Measurements from ENCODE around the gene ANKRD13D. TPM values are rescaled to one million over a fixed set of nuclear protein-coding genes. Genes with fewer than 3 reads are reported as not detected.

Gene ANKRD13D
- polyA plus RNA-seq, 1 of the 3 experiments (the other 2 are of a cell fraction), result 50.2 TPM

DNA sequence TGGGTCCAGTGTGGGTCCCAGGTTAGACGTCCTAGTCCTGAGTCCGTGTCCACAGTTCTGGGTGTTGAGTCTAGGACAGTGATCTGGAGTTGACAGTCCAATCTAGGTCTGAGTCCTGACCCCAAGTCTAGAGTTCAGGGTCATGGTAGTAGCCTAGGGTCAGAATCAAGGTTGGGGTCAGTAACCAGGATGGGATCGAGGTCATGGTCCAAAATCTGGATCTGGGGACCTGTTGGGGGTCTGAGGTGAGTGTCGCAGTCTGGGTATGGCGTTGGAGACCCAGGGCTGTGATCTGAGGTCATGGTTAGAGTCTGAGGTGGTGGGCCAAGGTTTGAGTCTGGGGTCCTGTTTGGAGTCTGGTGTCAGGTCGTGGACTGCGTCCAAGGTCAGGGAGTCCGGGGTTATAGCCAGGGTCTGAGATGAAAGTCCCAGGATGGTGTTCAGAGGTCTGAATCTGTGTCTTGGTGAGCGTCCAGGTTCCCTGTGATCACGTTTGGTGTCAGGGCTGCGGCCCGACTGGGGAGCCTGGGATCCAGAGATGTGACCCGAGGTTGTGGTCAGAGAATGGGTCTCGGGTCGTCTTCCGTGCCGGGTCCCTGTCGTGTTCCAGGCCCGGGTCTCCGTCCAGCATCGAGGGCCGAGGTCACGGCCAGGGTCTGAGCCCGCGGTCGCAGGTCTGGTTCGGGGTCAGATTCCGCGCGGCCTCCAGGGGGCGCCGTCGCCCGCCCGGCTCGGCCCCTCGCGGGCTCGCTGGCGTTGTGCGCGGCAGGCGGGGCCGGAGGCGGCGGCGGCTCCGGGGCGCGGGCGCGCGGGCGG, 23.3 kb upstream of the ANKRD13D start (continued):
- TF ChIP-seq, protein P1, sequence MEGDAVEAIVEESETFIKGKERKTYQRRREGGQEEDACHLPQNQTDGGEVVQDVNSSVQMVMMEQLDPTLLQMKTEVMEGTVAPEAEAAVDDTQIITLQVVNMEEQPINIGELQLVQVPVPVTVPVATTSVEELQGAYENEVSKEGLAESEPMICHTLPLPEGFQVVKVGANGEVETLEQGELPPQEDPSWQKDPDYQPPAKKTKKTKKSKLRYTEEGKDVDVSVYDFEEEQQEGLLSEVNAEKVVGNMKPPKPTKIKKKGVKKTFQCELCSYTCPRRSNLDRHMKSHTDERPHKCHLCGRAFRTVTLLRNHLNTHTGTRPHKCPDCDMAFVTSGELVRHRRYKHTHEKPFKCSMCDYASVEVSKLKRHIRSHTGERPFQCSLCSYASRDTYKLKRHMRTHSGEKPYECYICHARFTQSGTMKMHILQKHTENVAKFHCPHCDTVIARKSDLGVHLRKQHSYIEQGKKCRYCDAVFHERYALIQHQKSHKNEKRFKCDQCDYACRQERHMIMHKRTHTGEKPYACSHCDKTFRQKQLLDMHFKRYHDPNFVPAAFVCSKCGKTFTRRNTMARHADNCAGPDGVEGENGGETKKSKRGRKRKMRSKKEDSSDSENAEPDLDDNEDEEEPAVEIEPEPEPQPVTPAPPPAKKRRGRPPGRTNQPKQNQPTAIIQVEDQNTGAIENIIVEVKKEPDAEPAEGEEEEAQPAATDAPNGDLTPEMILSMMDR (IDR thresholded peaks at IDR 0.05), result peak; percentile 67
- TF ChIP-seq FOSL2 (IDR thresholded peaks at IDR 0.05; ENCODE audit: borderline replicate concordance, low read depth) (no peak), TCF12 (IDR thresholded peaks at IDR 0.05) (no peak), TEAD4 (IDR thresholded peaks at IDR 0.05; ENCODE audit: borderline replicate concordance, insufficient read depth) (no peak), RXRA (IDR thresholded peaks at IDR 0.05; ENCODE audit: borderline replicate concordance, low read depth) (no peak), GABPA (IDR thresholded peaks at IDR 0.05; ENCODE audit: low read depth) (no peak), ELF1 (IDR thresholded peaks at IDR 0.05) (no peak)
- TF ChIP-seq, protein P2, sequence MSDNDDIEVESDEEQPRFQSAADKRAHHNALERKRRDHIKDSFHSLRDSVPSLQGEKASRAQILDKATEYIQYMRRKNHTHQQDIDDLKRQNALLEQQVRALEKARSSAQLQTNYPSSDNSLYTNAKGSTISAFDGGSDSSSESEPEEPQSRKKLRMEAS (IDR thresholded peaks at IDR 0.05; ENCODE audit: low read depth), result no peak
- TF ChIP-seq, protein P3, sequence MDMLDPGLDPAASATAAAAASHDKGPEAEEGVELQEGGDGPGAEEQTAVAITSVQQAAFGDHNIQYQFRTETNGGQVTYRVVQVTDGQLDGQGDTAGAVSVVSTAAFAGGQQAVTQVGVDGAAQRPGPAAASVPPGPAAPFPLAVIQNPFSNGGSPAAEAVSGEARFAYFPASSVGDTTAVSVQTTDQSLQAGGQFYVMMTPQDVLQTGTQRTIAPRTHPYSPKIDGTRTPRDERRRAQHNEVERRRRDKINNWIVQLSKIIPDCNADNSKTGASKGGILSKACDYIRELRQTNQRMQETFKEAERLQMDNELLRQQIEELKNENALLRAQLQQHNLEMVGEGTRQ (IDR thresholded peaks at IDR 0.05; ENCODE audit: borderline replicate concordance, low read depth, low read length), result no peak

GRCh38 chr11:67266449-67267187, 22.5 kb upstream of the ANKRD13D start, which contains the start of gene GRK2:
Gene GRK2 (plus strand): TSS chr11:67266473. CDS start chr11:67266700, 227 bp downstream.
- 0% methylated on average over 4 of the region's 103 CpGs for WGBS (ENCODE audit: low lambda C conversion rate)
- H3K4me1 ChIP-seq (ENCODE audit: control insufficient read depth in 1 of 2, insufficient read depth in 2 of 2, low read depth in 1 of 2, low read length in 1 of 2), result peaks cover 14 to 33% of the 10 kb centered on the region in 2 experiments; a peak in 2 of 4 replicates
- H3K4me3 ChIP-seq (ENCODE audit: low read depth in 2 of 2, low read length in 1 of 2), result peak within 1 kb of the TSS; percentile 87 to 90
- TF ChIP-seq CHD2 (IDR thresholded peaks at IDR 0.05; ENCODE audit: low read length, partially characterized antibody) (no peak), YY1 (IDR thresholded peaks at IDR 0.05; ENCODE audit: low read depth) (peak; percentile 73; the same call in 1 of the 2 replicates), MEF2A (IDR thresholded peaks at IDR 0.05; ENCODE audit: borderline replicate concordance, low read depth) (no peak), EZH2phosphoT487 (IDR thresholded peaks at IDR 0.05; ENCODE audit: borderline replicate concordance, low read depth) (no peak)
- peak within 1 kb of the TSS; percentile 70; the same call in 1 of the 2 replicates for H2AFZ ChIP-seq (ENCODE audit: low read depth)
- POLR2A ChIA-PET, result interaction anchor here (0.7 to 1.4 kb wide), 3 partner anchors 22 to 56 kb away, joined by 3 to 6 read pairs (median 3); partner anchors contain the start of gene ANKRD13D
- peaks cover 48% of the 10 kb centered on the region for H3K79me2 ChIP-seq (ENCODE audit: insufficient read depth)
- H3K9me3 ChIP-seq, result no peaks in the 10 kb centered on the region
- peak within 1 kb of the TSS; percentile 93 for H3K4me2 ChIP-seq
- H4K20me1 ChIP-seq (ENCODE audit: insufficient read depth), result peaks cover 16% of the 10 kb centered on the region
- no peaks in the 10 kb centered on the region for H3K9me2 ChIP-seq
- CTCF ChIA-PET, result interaction anchor here (0.7 to 10.0 kb wide), 16 partner anchors 10 to 121 kb away, joined by 3 to 274 read pairs (median 3); partner anchors contain the start of genes ANKRD13D and POLD4
- H3K36me3 ChIP-seq (replicated peaks in 1 of 2; ENCODE audit: control insufficient read depth in 1 of 2, insufficient read depth in 2 of 2, low read length in 1 of 2), result peaks cover 0 to 3% of the 10 kb centered on the region in 2 experiments
- DNase-seq, result peak; percentile 88
- H3K9ac ChIP-seq, result peak within 1 kb of the TSS; percentile 81
- H3K27me3 ChIP-seq (ENCODE audit: insufficient read depth), result no peaks in the 10 kb centered on the region
- H3F3A ChIP-seq (replicated peaks; ENCODE audit: insufficient read depth), result peaks cover 12% of the 10 kb centered on the region
- peak within 1 kb of the TSS in 1 of 2 experiments; percentile 67; a peak in 2 of 4 replicates for H3K27ac ChIP-seq (ENCODE audit: low read depth in 2 of 2, low read length in 1 of 2)

Measured in SK-N-SH (cell line).